ELF-1 (cell line): ENCODE measurements around the gene GANAB.
"Not testable (repeated sequence)": the region's sequence is repeated elsewhere in the genome, so short reads cannot be mapped to it uniquely, and the experiment has no call there.

Experiments
- DNase-seq: peaks from one replicate; pipeline ENCODE4 v3.0.0-alpha.2; 2016; ENCODE audit warnings: low read depth, low spot score

The GANAB gene

DNA sequence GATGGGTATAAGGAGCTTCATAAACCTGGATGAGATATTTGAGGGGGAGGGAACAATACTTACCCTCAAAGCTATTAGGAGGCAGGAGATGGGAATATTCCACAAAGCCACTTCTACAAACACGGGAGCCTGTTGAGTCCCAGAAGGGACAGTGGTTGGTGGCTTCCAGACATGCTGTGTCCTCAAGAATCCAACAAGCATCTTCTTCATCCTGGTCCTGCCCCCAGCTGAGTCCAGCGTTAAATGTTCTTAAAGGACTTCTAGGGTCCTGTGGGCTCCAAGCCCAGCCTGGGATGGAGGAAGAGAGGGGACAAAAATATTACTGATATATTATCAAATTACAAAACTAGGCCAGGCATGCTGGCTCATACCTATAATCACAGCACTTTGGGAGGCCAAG lies 21.0 kb upstream of the GANAB start:
- DNase-seq = no peak

DNA sequence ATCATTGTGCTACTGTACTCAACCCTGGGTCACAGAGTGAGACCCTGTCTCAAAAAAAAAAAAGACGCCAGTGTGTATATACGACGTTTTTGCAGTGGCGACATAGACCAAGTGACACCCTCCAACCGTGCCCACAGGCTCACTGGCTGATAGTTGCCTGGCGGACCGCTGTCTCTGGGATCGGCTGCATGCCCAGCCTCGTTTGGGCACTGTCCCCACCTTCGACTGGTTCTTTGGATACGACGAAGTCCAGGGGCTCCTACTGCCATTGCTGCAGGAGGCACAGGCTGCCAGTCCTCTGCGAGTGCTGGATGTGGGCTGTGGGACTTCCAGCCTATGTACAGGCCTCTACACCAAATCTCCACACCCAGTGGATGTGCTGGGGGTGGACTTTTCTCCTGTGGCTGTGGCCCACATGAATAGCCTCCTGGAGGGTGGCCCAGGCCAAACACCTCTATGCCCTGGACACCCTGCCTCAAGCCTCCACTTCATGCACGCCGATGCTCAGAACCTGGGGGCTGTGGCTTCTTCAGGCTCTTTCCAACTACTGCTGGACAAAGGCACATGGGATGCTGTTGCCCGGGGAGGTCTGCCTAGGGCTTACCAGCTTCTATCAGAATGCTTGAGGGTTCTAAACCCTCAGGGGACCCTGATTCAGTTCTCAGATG lies 20.0 kb upstream of the GANAB start:
- DNase-seq = peak; percentile 27

DNA sequence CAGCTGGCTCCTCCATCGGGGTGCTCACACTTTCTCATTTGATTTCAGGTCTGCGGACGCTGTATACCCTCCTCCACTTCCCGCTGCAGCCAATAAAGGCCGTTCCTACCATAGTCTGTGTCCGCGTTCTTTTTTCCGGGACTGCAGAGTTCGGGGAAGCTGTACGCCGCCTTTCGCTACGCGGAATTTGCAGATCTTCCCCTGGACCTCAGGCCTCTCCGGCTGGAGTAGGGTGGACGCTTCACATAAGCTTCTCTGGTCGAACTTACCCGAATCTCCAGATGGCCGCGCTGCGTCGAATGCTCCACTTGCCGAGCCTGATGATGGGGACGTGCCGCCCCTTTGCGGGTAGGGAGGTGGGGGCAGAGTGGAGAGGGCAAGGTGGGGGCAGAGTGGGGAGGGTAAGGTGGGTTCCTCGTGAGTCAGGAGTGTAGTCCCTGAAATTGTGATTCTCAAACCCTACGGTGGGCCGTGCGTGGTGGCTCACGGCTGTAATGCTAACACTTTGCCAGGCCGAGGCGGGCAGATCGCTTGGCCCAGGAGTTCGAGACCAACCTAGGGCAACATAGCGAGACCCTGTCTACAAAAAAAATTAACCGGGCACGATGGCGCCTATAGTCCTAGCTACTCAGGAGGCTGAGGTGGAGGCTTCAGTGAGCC lies 19.3 kb upstream of the GANAB start:
- no peak for DNase-seq

DNA sequence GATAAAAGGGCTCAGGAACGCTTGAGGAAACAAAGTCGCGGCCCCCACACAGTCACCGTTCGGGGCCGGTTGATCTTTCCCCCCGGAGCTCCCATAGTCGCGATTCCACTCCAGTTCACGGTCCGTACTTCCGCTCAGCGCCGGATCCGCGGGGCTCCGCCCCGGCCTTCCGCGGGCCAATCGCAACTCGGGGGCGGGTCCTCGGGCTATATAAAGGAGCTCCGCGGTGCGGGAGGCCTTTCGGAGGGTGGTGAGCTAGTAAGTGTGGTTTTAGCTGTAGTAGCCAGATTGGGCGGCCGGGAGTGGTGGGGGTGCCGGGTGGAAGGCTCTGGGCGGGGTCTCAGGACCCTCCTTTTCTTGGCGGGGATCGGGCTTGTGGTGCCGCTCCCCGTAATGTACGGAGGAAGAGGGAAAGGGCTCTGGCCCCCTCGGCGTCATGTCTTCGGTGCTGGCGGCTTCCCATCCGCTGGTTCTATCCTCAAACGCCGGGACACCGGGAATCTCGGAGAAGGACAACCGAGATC lies 18.7 kb upstream of the GANAB start, which contains the start of the genes C11orf98 and CSKMT:
Gene C11orf98, minus strand, starts transcription at position 136 of the 524 bp plus-strand sequence. Its CDS starts 41 bp downstream, at position 95.
Gene CSKMT, plus strand, starts transcription at position 238 of the 524 bp plus-strand sequence. CDS start 568 bp downstream, outside the sequence.
- DNase-seq = peak; percentile 96

DNA sequence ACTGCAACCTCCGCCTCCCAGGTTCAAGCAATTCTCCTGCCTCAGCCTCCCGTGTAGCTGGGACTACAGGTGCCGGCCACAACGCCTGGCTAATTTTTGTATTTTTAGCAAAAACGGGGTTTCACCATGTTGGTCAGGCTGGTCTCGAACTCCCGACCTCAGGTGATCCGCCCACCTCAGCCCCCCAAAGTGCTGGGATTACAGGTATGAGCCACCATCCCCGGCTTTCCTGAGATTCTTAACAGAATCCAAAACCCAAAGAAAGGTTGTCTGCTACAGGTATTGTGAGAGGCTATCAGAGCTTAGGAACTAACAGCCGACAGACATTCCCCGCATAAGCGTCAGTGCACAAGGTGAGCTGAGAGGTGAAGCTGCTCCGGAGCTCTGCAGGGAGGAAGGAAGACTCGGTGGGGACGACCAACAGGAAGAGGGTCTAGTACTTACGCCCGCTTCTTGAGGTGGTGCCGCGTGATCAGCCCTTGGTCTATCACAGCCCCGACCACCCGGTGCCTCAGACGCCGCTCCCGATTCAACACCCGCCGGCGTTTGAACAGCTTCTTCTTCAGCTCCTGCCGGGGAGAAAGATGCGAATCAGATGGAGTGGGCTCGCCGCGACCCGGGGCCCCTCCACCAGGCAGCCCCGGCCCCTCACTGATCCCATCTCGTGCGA lies 18.1 kb upstream of the GANAB start:
- DNase-seq = peak; percentile 89

DNA sequence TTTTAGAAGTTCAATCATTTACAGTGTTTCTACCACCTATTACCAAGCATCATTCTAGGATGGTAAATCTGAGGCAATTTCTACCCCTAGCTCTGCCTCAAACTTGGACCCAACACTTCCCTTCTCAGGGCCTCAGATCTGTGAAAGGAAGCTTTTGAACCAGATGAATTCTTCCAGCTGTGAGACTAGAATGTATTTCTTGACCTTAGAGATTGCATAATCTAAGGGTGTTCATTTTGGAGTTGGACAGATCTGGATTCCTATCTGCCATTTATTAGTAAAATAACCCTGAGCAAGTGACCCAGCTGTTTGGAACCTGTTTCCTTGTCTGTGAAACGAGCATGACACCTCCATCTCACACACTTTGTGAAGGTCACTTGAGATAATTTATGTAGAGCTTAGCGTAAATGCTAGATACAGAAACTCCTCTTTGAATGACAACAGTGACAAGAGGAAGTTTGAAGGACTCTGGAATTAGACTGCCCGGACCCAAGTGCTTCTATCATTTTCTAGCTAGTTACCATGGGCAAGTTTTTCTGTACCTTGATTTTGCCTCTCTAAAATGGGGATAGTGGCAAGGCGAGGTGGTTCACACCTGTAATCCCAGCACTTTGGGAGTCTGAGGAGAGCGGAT lies 10.5 kb upstream of the GANAB start:
- DNase-seq = no peak

DNA sequence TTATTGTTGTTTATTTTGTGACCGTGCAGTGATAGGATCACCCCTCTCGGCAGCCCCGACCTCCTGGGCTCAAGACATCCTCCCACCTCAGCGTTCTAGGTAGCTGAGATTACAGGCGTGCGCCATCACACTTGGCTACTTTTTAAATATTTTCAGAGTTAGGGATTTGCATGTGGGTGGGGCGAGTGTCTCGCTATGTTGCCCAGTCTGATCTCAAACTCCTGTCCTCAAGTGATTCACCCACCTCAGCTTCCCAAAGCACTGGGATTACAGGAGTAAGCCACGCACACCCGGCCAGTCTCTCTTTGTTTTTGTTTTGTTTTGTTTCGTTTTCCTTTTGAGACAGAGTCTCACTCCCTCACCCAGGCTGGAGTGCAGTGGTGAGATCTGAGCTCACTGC lies 7.9 kb upstream of the GANAB start:
- DNase-seq = no peak

DNA sequence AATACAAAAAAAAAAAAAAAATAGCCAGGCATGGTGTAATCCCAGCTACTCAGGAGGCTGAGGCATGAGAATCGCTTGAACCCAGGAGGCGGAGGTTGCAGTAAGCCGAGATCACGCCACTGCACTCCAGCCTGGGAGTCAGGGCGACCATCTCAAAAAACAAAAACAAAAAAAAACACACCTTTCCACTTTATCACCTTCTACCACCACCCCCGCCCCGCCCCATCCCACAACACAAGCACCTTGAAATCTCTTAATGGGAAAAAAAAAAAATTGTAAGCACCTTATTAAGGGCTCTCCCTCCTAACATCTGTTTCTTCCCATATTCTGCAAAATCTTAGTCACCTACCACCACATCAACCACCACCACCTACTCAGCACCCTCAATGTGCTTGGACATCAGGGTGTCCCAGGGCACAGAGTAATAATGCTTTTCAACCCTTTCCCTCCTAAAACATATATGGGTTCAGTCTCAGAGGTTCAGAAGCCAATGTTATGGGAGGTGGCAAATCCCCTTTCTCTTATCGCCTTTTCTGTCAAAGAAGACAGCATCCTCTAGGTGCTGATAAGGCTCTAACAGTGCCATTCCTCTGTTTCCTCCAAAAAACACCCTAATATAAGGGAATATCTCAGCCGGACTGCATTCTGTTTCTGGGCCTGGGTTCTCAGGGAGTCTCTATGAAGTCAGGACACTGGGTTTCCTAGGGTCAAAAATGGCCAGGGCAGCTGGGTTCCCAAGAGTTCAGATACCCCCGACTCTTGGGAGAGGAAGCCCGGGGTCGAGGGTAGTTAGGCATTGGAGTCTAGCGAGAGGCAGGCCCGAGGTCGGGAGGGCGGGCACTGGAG lies 6.0 kb upstream of the GANAB start:
- DNase-seq = no peak

DNA sequence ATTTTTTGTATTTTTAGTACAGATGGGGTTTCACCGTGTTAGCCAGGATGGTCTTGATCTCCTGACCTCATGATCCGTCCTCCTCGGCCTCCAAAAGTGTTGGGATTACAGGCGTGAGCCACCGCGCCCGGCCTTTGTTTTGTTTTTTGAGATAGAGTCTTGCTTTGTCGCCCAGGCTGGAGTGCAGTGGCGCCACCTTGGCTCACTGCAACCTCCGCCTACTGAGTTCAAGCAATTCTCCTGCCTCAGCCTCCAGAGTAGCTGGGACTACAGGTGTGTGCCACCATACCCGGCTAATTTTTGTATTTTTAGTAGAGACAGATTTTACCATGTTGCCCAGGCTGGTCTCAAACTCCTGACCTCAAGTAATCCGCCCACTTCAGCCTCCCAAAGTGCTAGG lies 3.9 kb upstream of the GANAB start:
- DNase-seq = not testable (repeated sequence)

DNA sequence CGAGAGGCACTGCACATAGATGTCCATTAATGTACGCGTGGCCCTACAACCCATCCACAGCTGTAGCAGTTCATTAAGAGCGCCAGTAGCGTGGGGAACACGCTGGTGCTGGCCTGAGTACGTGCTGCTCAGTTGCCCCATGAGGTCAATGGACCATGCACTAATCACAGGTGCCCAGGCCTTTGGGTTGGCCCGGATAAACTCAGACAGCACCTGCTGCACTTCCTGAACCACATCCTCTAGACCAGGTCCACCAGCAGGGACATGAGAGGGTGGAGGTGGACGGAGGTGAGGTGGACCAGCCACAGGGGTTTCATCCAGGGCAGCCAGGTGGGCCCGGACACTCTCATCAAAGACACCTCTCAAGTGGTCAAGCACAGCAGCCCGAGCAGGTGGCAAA lies 3.1 kb upstream of the GANAB start:
- DNase-seq = no peak

DNA sequence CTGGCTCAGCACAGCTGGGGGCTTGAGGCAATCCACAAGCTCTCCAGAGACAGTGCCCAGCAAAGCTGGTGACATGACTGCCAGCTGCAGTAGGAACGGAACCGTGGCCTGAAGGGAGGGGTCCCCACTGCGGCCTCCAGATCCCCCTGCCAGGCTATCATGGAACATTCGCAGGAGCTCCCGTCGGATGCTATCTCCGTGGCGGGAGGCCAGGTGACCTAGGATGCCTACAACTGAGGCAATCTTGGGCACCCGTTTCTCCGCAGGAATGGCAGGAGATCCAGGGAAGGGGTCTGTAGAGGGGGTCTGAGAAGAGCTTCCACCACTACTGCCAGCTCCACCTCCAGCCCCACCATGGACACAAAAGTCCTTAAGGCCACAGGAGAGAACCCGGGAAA lies 2.6 kb upstream of the GANAB start:
- DNase-seq = no peak

DNA sequence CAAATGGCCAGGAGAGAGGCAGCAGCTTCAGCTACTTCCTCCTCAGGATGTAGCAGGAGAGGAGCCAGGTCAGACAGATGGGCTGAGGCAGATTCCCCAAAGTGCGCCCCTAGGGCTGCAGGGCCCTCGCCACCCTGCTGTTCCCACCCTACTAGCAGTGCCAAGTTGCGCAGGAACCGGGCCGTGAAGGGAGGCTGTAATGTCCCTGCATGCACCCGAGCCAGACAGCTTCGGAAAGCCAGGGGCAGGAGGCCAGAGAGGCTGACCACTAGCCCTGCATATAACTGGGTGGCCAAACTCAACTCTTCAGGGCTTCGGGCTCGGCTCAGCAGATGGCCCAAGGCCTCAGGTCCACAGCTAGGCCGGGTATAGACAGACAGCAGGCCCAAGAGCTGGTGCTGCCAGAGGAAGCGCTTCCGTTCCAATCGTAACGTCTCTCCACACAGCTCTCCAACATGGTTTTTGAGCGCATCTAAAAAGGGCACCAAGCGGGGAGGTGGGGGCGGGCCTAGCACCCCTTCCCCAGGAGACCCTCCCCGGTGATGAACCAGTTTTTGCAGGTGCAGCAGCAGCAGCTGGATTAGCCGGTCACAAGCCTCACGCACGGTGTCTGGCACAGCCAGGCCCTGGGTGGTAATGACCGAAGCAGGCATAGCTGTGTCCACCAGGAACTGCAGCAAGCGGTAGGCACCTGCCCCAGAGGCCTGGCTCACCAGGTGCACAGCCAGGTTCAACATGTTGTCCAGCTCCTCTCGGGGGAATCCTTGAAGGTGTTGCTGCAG lies 2.0 kb upstream of the GANAB start:
- DNase-seq = no peak

DNA sequence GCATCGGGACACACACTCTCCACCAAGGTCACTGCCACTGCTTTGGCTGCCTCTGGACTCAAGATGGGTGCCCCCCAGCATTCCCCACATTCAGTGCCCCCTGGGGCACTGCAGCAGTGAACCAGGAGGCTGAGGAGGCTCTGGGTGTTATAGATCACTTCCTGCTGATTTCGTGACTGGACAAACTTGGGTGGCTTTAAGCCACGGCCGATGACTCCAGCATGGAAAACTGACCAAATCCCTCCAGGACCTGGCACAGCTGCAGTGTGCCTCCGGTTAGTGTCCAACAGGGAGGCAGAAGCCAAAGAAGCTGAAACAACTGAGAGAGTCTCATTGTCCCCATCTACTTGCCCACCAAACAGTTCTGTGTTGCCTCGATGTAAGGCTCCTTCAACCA lies 1.2 kb upstream of the GANAB start:
- DNase-seq = no peak

DNA sequence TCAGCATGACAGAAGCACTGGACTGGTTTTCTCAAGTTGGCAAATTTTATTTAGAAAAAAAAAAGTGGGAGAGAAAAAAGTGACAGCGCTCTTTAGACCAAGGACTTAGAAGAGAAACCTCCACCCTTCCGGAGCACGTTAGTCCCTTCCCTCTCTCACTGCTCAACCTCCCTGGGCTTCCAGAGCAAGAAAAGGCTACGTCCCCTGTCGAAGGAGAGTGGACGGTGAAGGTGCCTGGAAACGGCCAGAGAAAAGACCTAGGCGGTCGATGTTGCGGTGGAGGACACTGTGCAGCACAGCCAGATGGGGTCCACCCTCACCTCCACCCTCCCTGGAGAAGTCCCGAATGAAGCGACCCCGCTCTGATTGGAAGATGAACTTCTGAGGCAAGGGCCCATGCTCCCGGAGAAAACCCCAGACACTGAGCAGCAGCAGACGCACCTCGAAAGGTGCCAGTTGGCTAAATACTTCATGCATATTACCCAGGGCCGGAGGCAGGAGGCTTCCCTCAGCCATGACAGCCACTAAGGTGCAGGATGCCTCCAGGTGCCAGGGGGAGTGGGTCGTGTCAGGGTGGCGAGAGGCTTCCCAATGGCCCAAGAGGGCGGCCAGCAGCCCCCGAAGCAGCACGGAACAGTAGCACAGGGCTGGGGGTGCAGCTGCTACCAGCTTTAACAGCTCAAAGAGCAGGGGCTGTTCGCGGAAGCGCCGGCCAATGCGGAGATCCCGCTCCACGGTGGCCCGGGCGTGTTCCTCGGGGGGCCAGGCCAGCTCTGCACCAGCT lies 604 bp upstream of the GANAB start:
- no peak for DNase-seq

DNA sequence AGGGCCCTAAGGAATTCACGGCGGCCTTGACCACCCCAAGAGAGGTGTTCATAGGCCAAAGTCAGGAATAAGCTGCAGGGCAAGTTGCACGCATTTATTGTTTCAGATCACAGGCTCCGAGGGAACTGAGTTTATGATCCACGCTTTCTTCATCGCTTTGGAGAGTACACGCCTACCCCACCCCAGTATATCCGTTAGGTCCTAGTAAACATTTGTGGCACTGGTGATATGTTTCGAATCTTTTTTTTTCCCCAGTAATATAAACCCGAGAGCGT lies 805 bp downstream of the GANAB start:
- DNase-seq = no peak

DNA sequence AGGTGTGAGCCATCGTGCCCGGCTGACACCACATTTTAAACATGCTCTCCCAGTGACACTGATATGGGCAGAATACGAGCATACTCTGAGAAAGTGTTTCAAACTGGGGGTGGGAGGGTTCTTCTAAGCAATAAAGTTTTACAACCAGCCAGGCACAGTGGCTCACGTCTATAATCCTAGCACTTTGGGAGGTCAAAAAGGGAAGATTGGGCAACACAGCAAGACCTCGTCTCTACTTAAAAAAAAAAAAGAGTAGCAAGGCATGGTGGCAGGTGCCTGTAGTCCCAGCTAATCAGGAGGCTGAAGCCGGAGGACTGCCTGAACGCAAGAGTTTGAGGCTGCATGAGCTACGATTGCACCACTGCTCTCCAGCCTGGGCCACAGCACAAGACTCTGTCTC lies 2.2 kb downstream of the GANAB start:
- DNase-seq = no peak

DNA sequence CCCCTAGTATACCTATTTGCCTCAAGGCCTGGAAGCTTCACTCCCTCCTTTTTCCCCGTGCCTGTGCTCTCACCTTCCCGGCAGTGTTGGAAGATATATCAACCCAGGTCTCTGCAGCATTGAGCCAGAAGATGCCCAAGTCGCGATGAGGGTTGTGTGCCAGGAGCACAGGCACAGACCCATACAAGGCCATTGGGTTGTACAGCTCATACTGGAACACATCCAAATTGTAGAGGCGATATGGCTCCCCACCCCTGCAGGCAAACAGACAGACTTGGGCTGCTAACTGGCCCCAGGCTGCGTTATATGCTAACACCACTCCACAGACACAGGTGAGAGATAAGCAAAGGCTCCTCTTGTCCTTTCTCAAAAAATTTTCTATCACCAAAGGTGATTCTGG lies 13.9 kb downstream of the GANAB start:
- DNase-seq = no peak

DNA sequence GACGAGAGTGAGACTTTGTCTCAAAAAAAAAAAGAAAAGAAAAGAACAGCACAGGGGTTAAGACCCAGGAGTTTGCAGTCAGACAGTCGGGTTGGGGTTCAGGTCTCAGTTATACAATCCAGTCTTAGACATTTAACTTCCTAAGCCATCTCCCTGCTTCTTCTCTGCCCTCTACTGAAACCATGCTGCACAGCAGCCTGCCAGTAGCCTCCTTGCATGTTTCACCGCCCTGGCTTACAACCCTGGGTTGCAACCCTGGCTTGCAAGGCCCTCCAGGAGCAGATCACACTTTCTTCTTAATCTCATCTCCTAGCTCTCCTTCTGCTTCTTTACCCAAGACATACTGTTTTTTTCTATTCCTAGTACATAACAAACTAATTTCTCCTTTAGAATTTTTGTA lies 18.7 kb downstream of the GANAB start:
- DNase-seq = no peak

DNA sequence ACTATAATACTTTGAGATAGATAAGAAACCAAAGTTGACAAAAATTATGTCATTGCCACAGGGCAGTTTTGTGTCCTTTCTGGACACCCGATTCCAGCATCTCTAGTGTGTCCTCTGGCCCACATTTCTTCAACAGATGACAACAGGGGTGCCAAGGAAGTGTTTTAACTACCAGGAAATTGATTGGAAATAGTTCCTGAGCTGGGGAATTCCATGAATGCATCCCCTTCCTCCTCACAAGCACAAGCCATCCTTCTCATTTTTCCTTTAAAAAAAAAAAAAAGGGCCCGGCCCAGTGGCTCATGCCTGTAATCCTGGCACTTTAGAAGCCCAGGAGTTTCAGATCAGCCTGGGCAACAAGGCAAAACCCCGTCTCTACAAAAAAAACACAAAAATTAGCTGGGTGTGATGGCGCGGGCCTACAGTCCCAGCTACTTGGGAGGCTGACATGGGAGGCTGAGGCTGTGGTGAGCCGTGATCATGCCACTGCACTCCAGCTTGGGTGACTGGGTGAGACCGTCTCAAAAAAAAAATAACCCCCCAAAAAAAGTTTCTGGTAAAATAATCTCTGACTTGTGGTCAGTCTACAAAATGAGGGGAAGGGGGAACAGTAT lies 23.8 kb downstream of the GANAB start:
- no peak for DNase-seq
